ENCODE data around the gene CHMP4B. TPM values are rescaled to one million over a fixed set of nuclear protein-coding genes. Genes with fewer than 3 reads are reported as not detected.

Gene CHMP4B
- total and polyA plus RNA-seq, 2 donors (not counting 1 experiment from before 2014, with no cell fraction given), result 62.3 to 83.9 TPM

DNA sequence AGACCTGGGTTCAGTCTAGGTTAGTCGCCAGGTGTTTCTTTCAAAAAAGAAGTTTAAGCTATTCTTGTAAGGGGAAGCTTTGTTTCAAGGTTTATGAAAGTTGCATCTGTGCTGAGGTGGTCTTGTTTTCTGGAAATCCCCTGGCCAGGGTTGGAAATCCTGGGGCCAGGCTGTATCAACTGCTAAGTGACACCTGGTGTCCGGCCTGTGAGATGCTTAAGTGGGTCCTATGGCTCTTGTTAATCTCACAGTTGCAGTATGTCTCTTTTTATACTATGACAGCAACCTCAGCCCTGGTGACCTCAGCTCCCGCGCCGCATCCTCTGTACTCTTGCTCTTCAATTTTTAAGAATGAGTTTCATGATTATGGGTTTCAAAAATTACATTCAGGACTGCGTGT, 72.0 kb downstream of the CHMP4B start:
- no peaks in the 10 kb centered on the region for H3K27me3 Mint-ChIP-seq
- peaks cover 4% of the 10 kb centered on the region for H3K9me3 Mint-ChIP-seq (ENCODE audit: insufficient read depth)
- POLR2A ChIA-PET, result interaction anchor here (0.7 to 0.8 kb wide), 2 partner anchors 110 to 150 kb away, joined by 3 read pairs; no protein-coding TSS in a partner anchor
- Histone ChIP-seq H3K79me2 (ENCODE audit: control insufficient read depth, insufficient read depth, low read length) (no peaks in the 10 kb centered on the region), H3K9ac (ENCODE audit: low read length) (no peak overlapping the region), H3K27me3 (replicated peaks in 1 of 4; ENCODE audit: control extremely low read depth in 1 of 4, control insufficient read depth in 3 of 4, insufficient read depth in 4 of 4, low read length in 3 of 4) (no peaks in the 10 kb centered on the region), H3K4me2 (replicated peaks; ENCODE audit: low read depth, low read length, poor library complexity, severe bottlenecking) (no peak overlapping the region), H4K20me1 (ENCODE audit: control insufficient read depth, insufficient read depth, low read length, poor library complexity, severe bottlenecking) (no peaks in the 10 kb centered on the region), H3K4me3 (ENCODE audit: control extremely low read depth in 1 of 5, extremely low read depth in 1 of 5, insufficient read depth in 1 of 5, low read depth in 2 of 5, low read length in 4 of 5) (no peak overlapping the region), H3K9me3 (ENCODE audit: control extremely low read depth in 1 of 3, control insufficient read depth in 2 of 3, insufficient read depth in 1 of 3, low read length in 2 of 3) (peaks cover 0 to 26% (median 7%) of the 10 kb centered on the region in 3 donors), H3K36me3 (replicated peaks in 1 of 2; ENCODE audit: control extremely low read depth in 1 of 2, control insufficient read depth in 1 of 2, extremely low read depth in 1 of 2, insufficient read depth in 2 of 2, low read length in 1 of 2) (no peaks in the 10 kb centered on the region), H3K27ac (ENCODE audit: low read length in 2 of 2) (no peak overlapping the region), H3K4me1 (ENCODE audit: control insufficient read depth in 2 of 2, insufficient read depth in 2 of 2, low read length in 2 of 2) (peaks cover 10 to 27% of the 10 kb centered on the region in 2 donors), H2AFZ (ENCODE audit: insufficient read depth, low read depth, low read length, poor library complexity, severe bottlenecking) (peak overlapping the region; percentile 24)
- H3K27ac Mint-ChIP-seq, result no peak overlapping the region
- H3K4me1 Mint-ChIP-seq, result peaks cover 30% of the 10 kb centered on the region
- CTCF ChIA-PET, result interaction anchor here (1.6 kb wide), 1 partner anchor 186 kb away, joined by 3 read pairs; no protein-coding TSS in a partner anchor
- ATAC-seq (ENCODE audit: low read depth) (peak; percentile 43), DNase-seq (peak; percentile 55)
- intact Hi-C loops (cut with micrococcal nuclease), result no loop called here
- TF ChIP-seq EZH2 (IDR thresholded peaks at IDR 0.05; ENCODE audit: borderline replicate concordance, insufficient read depth, low read depth, low read length, poor library complexity, severe bottlenecking), result no peak
- no peak for TF ChIP-seq CTCF (IDR thresholded peaks at IDR 0.05)
- 29% methylated on average over 1 of the region's 6 CpGs for WGBS (ENCODE audit: insufficient coverage)
- H3K4me3 Mint-ChIP-seq, result peak overlapping the region; percentile 60

GRCh38 chr20:33884633-33885032, 73.5 kb downstream of the CHMP4B start:
- H3K27ac Mint-ChIP-seq, result no peak overlapping the region
- Histone ChIP-seq H3K9ac (ENCODE audit: low read length) (no peak overlapping the region), H3K4me2 (replicated peaks; ENCODE audit: low read depth, low read length, poor library complexity, severe bottlenecking) (no peak overlapping the region), H3K27me3 (replicated peaks in 1 of 4; ENCODE audit: control extremely low read depth in 1 of 4, control insufficient read depth in 3 of 4, insufficient read depth in 4 of 4, low read length in 3 of 4) (no peaks in the 10 kb centered on the region), H3K9me3 (ENCODE audit: control extremely low read depth in 1 of 3, control insufficient read depth in 2 of 3, insufficient read depth in 1 of 3, low read length in 2 of 3) (peaks cover 0 to 16% (median under 1%) of the 10 kb centered on the region in 3 donors), H3K79me2 (ENCODE audit: control insufficient read depth, insufficient read depth, low read length) (no peaks in the 10 kb centered on the region), H3K4me1 (ENCODE audit: control insufficient read depth in 2 of 2, insufficient read depth in 2 of 2, low read length in 2 of 2) (peaks cover 10 to 27% of the 10 kb centered on the region in 2 donors), H4K20me1 (ENCODE audit: control insufficient read depth, insufficient read depth, low read length, poor library complexity, severe bottlenecking) (no peaks in the 10 kb centered on the region), H2AFZ (ENCODE audit: insufficient read depth, low read depth, low read length, poor library complexity, severe bottlenecking) (no peak overlapping the region), H3K27ac (ENCODE audit: low read length in 2 of 2) (no peak overlapping the region), H3K4me3 (ENCODE audit: control extremely low read depth in 1 of 5, extremely low read depth in 1 of 5, insufficient read depth in 1 of 5, low read depth in 2 of 5, low read length in 4 of 5) (no peak overlapping the region), H3K36me3 (replicated peaks in 1 of 2; ENCODE audit: control extremely low read depth in 1 of 2, control insufficient read depth in 1 of 2, extremely low read depth in 1 of 2, insufficient read depth in 2 of 2, low read length in 1 of 2) (no peaks in the 10 kb centered on the region)
- ChIA-PET CTCF (no interaction called here), POLR2A (no interaction called here)
- DNase-seq, result no peak
- no peak for ATAC-seq (ENCODE audit: low read depth)
- intact Hi-C loops (cut with micrococcal nuclease), result no loop called here
- TF ChIP-seq CTCF (IDR thresholded peaks at IDR 0.05) (no peak), EZH2 (IDR thresholded peaks at IDR 0.05; ENCODE audit: borderline replicate concordance, insufficient read depth, low read depth, low read length, poor library complexity, severe bottlenecking) (no peak)
- no peaks in the 10 kb centered on the region for H3K27me3 Mint-ChIP-seq
- no peaks in the 10 kb centered on the region for H3K9me3 Mint-ChIP-seq (ENCODE audit: insufficient read depth)
- 93% methylated on average over 2 of the region's 2 CpGs for WGBS (ENCODE audit: insufficient coverage)
- H3K4me1 Mint-ChIP-seq, result peaks cover 30% of the 10 kb centered on the region
- no peak overlapping the region for H3K4me3 Mint-ChIP-seq

Measured in B cell (primary cell).